DND-41 (cell line): ENCODE data around the gene LIPK.

Experiments used
- ATAC-seq: fragments of 200-7000 bp; cut with Tn5 transposase; 3 replicates; pipeline ENCODE4 v1.9.1; 2021; ENCODE audit warnings: low read depth; ENCODE audit not compliant: insufficient read depth
- DNase-seq: peaks from one replicate; pipeline ENCODE4 v3.0.0-alpha.2; 2020
- H2AFZ ChIP-seq: 2 replicates; pipeline ENCODE4 v1.6.0; 2012; ENCODE audit warnings: low read depth, low read length
- H3K27ac ChIP-seq: 2 replicates; pipeline ENCODE4 v1.5.1; 2012; ENCODE audit warnings: low read length, inconsistent platforms
- H3K27me3 ChIP-seq: fragments of 200-600 bp; sonication (generic); 2 replicates; pipeline ENCODE4 v1.6.0; 2012; ENCODE audit warnings: low read length, mild to moderate bottlenecking, inconsistent platforms; ENCODE audit not compliant: insufficient read depth, poor library complexity
- H3K36me3 ChIP-seq: 2 replicates; pipeline ENCODE4 v1.5.1; 2012; ENCODE audit warnings: low read length, inconsistent platforms; ENCODE audit not compliant: insufficient read depth
- H3K4me1 ChIP-seq: 2 replicates; pipeline ENCODE4 v1.5.1; 2012; ENCODE audit warnings: mild to moderate bottlenecking, low read length; ENCODE audit not compliant: insufficient read depth
- H3K4me2 ChIP-seq: 2 replicates; pipeline ENCODE4 v1.6.0; 2012; ENCODE audit warnings: mild to moderate bottlenecking, moderate library complexity, low read length, inconsistent platforms; ENCODE audit not compliant: insufficient read depth
- H3K4me3 ChIP-seq, 2 experiments: fragments of 200-600 bp in 1 of 2; shearing (Covaris generic) in 1 of 2; 2 replicates each; pipeline ENCODE4 v1.5.1; 2012 to 2016; ENCODE audit warnings: inconsistent platforms in 2 of 2, low read length in 2 of 2, mild to moderate bottlenecking in 2 of 2, low read depth in 1 of 2, moderate library complexity in 1 of 2
- H3K79me2 ChIP-seq: 2 replicates; pipeline ENCODE4 v1.6.0; 2012; ENCODE audit warnings: low read length, inconsistent platforms; ENCODE audit not compliant: insufficient read depth
- H3K9ac ChIP-seq: 2 replicates; pipeline ENCODE4 v1.6.0; 2012; ENCODE audit warnings: low read depth, mild to moderate bottlenecking, inconsistent platforms, low read length, moderate library complexity
- H3K9me3 ChIP-seq: 2 replicates; pipeline ENCODE4 v1.5.1; 2012; ENCODE audit warnings: low read length, moderate library complexity, mild to moderate bottlenecking, inconsistent platforms; ENCODE audit not compliant: insufficient read depth, severe bottlenecking
- H4K20me1 ChIP-seq: 2 replicates; pipeline ENCODE4 v1.6.0; 2012; ENCODE audit warnings: low read length; ENCODE audit not compliant: insufficient read depth
- EZH2 ChIP-seq: IDR thresholded peaks from 3 replicates; pipeline ENCODE4 v1.6.1; 2012; ENCODE audit warnings: borderline replicate concordance, low read depth, mild to moderate bottlenecking, moderate library complexity, low read length, inconsistent platforms; ENCODE audit not compliant: severe bottlenecking
- TF ChIP-seq, protein P1 (sequence below): IDR thresholded peaks from 2 replicates; pipeline ENCODE4 v1.5.1; 2012; ENCODE audit warnings: borderline replicate concordance, low read length, moderate library complexity, mild to moderate bottlenecking; ENCODE audit not compliant: poor library complexity, severe bottlenecking; ENCODE audit errors: extremely low read depth

The LIPK gene

DNA sequence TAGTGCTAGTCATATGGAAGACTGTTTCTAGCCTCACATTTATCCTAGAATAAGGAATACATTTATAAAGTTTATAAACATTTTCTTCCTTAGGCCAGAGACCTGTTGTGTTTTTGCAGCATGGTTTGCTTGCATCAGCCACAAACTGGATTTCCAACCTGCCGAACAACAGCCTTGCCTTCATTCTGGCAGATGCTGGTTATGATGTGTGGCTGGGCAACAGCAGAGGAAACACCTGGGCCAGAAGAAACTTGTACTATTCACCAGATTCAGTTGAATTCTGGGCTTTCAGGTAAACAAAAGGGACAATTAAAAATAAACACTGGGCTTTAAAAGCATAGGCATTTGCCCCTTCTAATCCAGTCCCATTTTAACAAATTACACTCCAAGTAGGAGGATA, 37.6 kb upstream of the LIPK start:
- Histone ChIP-seq H3K9me3 (no peaks in the 10 kb centered on the region), H3K36me3 (no peaks in the 10 kb centered on the region), H3K4me3 (no peak overlapping the region), H4K20me1 (no peaks in the 10 kb centered on the region), H3K27me3 (peaks cover 5% of the 10 kb centered on the region), H3K27ac (no peak overlapping the region), H3K4me1 (no peaks in the 10 kb centered on the region), H3K4me2 (no peak overlapping the region), H3K9ac (no peak overlapping the region), H2AFZ (no peak overlapping the region), H3K79me2 (no peaks in the 10 kb centered on the region)
- DNase-seq (peak; percentile 8), ATAC-seq (peak; percentile 31; the same call in 1 of the 3 replicates)
- TF ChIP-seq, protein P1, sequence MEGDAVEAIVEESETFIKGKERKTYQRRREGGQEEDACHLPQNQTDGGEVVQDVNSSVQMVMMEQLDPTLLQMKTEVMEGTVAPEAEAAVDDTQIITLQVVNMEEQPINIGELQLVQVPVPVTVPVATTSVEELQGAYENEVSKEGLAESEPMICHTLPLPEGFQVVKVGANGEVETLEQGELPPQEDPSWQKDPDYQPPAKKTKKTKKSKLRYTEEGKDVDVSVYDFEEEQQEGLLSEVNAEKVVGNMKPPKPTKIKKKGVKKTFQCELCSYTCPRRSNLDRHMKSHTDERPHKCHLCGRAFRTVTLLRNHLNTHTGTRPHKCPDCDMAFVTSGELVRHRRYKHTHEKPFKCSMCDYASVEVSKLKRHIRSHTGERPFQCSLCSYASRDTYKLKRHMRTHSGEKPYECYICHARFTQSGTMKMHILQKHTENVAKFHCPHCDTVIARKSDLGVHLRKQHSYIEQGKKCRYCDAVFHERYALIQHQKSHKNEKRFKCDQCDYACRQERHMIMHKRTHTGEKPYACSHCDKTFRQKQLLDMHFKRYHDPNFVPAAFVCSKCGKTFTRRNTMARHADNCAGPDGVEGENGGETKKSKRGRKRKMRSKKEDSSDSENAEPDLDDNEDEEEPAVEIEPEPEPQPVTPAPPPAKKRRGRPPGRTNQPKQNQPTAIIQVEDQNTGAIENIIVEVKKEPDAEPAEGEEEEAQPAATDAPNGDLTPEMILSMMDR = no peak
- TF ChIP-seq EZH2 = no peak

- Histone ChIP-seq H4K20me1 (no peaks in the 10 kb centered on the region), H3K9me3 (no peaks in the 10 kb centered on the region), H3K79me2 (no peaks in the 10 kb centered on the region), H3K4me2 (no peak overlapping the region), H3K36me3 (no peaks in the 10 kb centered on the region), H3K9ac (no peak overlapping the region), H3K27ac (no peak overlapping the region), H3K4me3 (no peak overlapping the region), H3K4me1 (no peaks in the 10 kb centered on the region), H2AFZ (no peak overlapping the region), H3K27me3 (peaks cover 5% of the 10 kb centered on the region)
- ATAC-seq (no peak), DNase-seq (no peak)
- TF ChIP-seq, protein P1 = no peak
- TF ChIP-seq EZH2 = no peak
Measured at GRCh38 chr10:88670497-88670896, 35.6 kb upstream of the LIPK start.

- Histone ChIP-seq H4K20me1 (no peaks in the 10 kb centered on the region), H3K4me3 (no peak overlapping the region), H3K79me2 (no peaks in the 10 kb centered on the region), H3K4me1 (no peaks in the 10 kb centered on the region), H3K9ac (no peak overlapping the region), H3K27ac (no peak overlapping the region), H3K36me3 (no peaks in the 10 kb centered on the region), H2AFZ (no peak overlapping the region), H3K27me3 (peaks cover 9% of the 10 kb centered on the region), H3K4me2 (no peak overlapping the region), H3K9me3 (no peaks in the 10 kb centered on the region)
- no peak for ATAC-seq
- no peak for DNase-seq
- TF ChIP-seq, protein P1 = no peak
- TF ChIP-seq EZH2 = no peak
Measured at GRCh38 chr10:88672041-88672440, 34.0 kb upstream of the LIPK start.
